ENCODE measurements around the gene CFAP47.
"Not testable (repeated sequence)": the region's sequence is repeated elsewhere in the genome, so short reads cannot be mapped to it uniquely, and the experiment has no call there.

The CFAP47 gene

GRCh38 chrX:36234840-36235528 is 315.4 kb downstream of the CFAP47 start:
- DNase-seq, result not testable (repeated sequence)

- DNase-seq, result no peak
Observed at GRCh38 chrX:36241397-36241796, 321.9 kb downstream of the CFAP47 start.

GRCh38 chrX:36266155-36266554 is 346.6 kb downstream of the CFAP47 start:
- no peak for DNase-seq

GRCh38 chrX:36310136-36310535 is 390.6 kb downstream of the CFAP47 start:
- no peak for DNase-seq

- no peak for DNase-seq
Observed at GRCh38 chrX:36314303-36314702, 394.8 kb downstream of the CFAP47 start.

GRCh38 chrX:36334572-36334971 is 415.0 kb downstream of the CFAP47 start:
- DNase-seq, result no peak

GRCh38 chrX:36336751-36337150 is 417.2 kb downstream of the CFAP47 start:
- DNase-seq, result no peak

GRCh38 chrX:36344301-36344700 is 424.8 kb downstream of the CFAP47 start:
- no peak for DNase-seq

- no peak for DNase-seq
Observed at GRCh38 chrX:36348509-36348908, 429.0 kb downstream of the CFAP47 start.

GRCh38 chrX:36357855-36358254 is 438.3 kb downstream of the CFAP47 start:
- DNase-seq, result no peak

GRCh38 chrX:36364262-36364661 is 444.7 kb downstream of the CFAP47 start:
- DNase-seq, result no peak

- no peak for DNase-seq
Observed at GRCh38 chrX:36383495-36383894, 464.0 kb downstream of the CFAP47 start.

- no peak for DNase-seq
Observed at GRCh38 chrX:36388901-36389300, 469.4 kb downstream of the CFAP47 start.

GRCh38 chrX:36401774-36402173 is 482.2 kb downstream of the CFAP47 start:
- DNase-seq, result no peak

- no peak for DNase-seq
Observed at GRCh38 chrX:36407836-36408235, 488.3 kb downstream of the CFAP47 start.

GRCh38 chrX:36414056-36414455 is 494.5 kb downstream of the CFAP47 start:
- no peak for DNase-seq

GRCh38 chrX:36422368-36422767 is 502.8 kb downstream of the CFAP47 start:
- DNase-seq, result no peak

- DNase-seq, result no peak
Observed at GRCh38 chrX:36431819-36432218, 512.3 kb downstream of the CFAP47 start.

- DNase-seq, result no peak
Observed at GRCh38 chrX:36434522-36434921, 515.0 kb downstream of the CFAP47 start.
